IPS-NIHi7 (cell line): ENCODE data around the gene TXNDC5.

Experiments
- DNase-seq: peaks from one replicate; pipeline ENCODE4 v3.0.0; 2012; ENCODE audit warnings: mixed read lengths; ENCODE audit errors: extremely low spot score

Gene TXNDC5

GRCh38 chr6:7859591-7859990 is 51.0 kb downstream of the TXNDC5 start:
- DNase-seq = no peak

GRCh38 chr6:7851780-7852179 is 58.8 kb downstream of the TXNDC5 start:
- no peak for DNase-seq

- DNase-seq = no peak
These were observed 62.4 kb downstream of the TXNDC5 start for GRCh38 chr6:7848229-7848628.

GRCh38 chr6:7846966-7847818 is 63.4 kb downstream of the TXNDC5 start:
- peak; percentile 38 for DNase-seq

- no peak for DNase-seq
These were observed 68.7 kb downstream of the TXNDC5 start for GRCh38 chr6:7841781-7842468.

- no peak for DNase-seq
These were observed 74.1 kb downstream of the TXNDC5 start for GRCh38 chr6:7836371-7837026.

GRCh38 chr6:7833751-7834070 is 76.9 kb downstream of the TXNDC5 start:
- no peak for DNase-seq

- DNase-seq = no peak
These were observed 77.5 kb downstream of the TXNDC5 start for GRCh38 chr6:7832904-7833750.
